Measurements from ENCODE around the gene TMEM267. TPM values are rescaled to one million over a fixed set of nuclear protein-coding genes. Genes with fewer than 3 reads are reported as not detected.

The TMEM267 gene
- total and polyA plus RNA-seq, 2 of the 4 experiments (the other 2 are of a cell fraction): 9.2 to 12.0 TPM

GRCh38 chr5:43482490-43483297, 971 bp downstream of the TMEM267 start:
- ChIA-PET POLR2A (ENCODE audit: unreplicated experiment) (no interaction called here), CTCF (interaction anchor here (2.8 kb wide), 1 partner anchor 93 kb away, joined by 15 read pairs; no protein-coding TSS in a partner anchor)
- Histone ChIP-seq H3K9me1 (ENCODE audit: insufficient read depth, low read length) (no peaks in the 10 kb centered on the region), H3K79me1 (ENCODE audit: low read depth in 1 of 2, low read length in 2 of 2) (peaks cover 8 to 16% of the 10 kb centered on the region in 2 experiments), H4K20me1 (ENCODE audit: insufficient read depth, low read length) (no peaks in the 10 kb centered on the region), H3K23ac (ENCODE audit: low read depth, low read length) (peak overlapping the region; percentile 11), H2AK9ac (replicated peaks; ENCODE audit: low read depth, low read length, poor library complexity) (no peak overlapping the region), H4K5ac (ENCODE audit: low read depth, low read length) (no peak overlapping the region), H3K14ac (replicated peaks; ENCODE audit: low read depth, low read length) (peak overlapping the region; percentile 60), H3K4me1 (ENCODE audit: control insufficient read depth, insufficient read depth, low read length) (peaks cover 2% of the 10 kb centered on the region; the same call in 1 of the 2 replicates), H3K27ac (ENCODE audit: insufficient read depth, low read length) (peak overlapping the region; percentile 82), H3K56ac (ENCODE audit: extremely low read depth, insufficient read depth, low read length) (peak overlapping the region; percentile 95), H2BK5ac (ENCODE audit: low read depth, low read length, poor library complexity, severe bottlenecking) (peak overlapping the region; percentile 52), H3K4ac (ENCODE audit: low read depth, low read length) (peak overlapping the region; percentile 77), H2AFZ (replicated peaks; ENCODE audit: low read length, poor library complexity) (no peak overlapping the region), H2AK5ac (ENCODE audit: low read depth, low read length) (peak overlapping the region; percentile 28; the same call in 1 of the 2 replicates), H2BK15ac (ENCODE audit: low read depth, low read length) (no peak overlapping the region), H4K8ac (ENCODE audit: low read depth in 2 of 2, low read length in 2 of 2) (peak overlapping the region; percentile 25 to 92), H3K36me3 (ENCODE audit: control insufficient read depth, insufficient read depth, low read length) (no peaks in the 10 kb centered on the region), H3K9ac (ENCODE audit: low read depth, low read length) (peak overlapping the region; percentile 60), H3K18ac (ENCODE audit: low read depth, low read length) (peak overlapping the region; percentile 8; the same call in 1 of the 2 replicates), H3K4me3 (ENCODE audit: insufficient read depth, low read depth, low read length) (peak overlapping the region; percentile 62), H2BK20ac (ENCODE audit: low read depth, low read length) (no peak overlapping the region), H4K91ac (ENCODE audit: insufficient read depth, low read depth, low read length) (peak overlapping the region; percentile 64), H3K4me2 (ENCODE audit: low read depth, low read length) (peak overlapping the region; percentile 17), H2BK120ac (ENCODE audit: low read depth, low read length) (peak overlapping the region; percentile 5; the same call in 1 of the 2 replicates), H3K9me3 (ENCODE audit: control insufficient read depth, insufficient read depth, low read length) (no peaks in the 10 kb centered on the region), H3K27me3 (ENCODE audit: control insufficient read depth, insufficient read depth, low read length) (no peaks in the 10 kb centered on the region)
- WGBS, 2 experiments (ENCODE audit: extremely low coverage in 2 of 2, insufficient read length in 1 of 2): no CpG with 5 or more reads among the region's 6 CpGs
- peak; percentile 28 for DNase-seq
- dilution Hi-C loops (cut with HindIII; ENCODE audit: low sequenced_read_pairs, unreplicated experiment) (no loop called here), in situ Hi-C loops (cut with MboI; ENCODE audit: low sequenced_read_pairs) (loop anchor here (25.0 kb wide), 1 partner anchor 570 kb away; no protein-coding TSS in a partner anchor), intact Hi-C loops (cut with micrococcal nuclease) (loop anchor here (5.0 to 10.0 kb wide), 4 partner anchors 170 to 468 kb away; partner anchors contain the start of gene HMGCS1)
- TF ChIP-seq MAFK (IDR thresholded peaks at IDR 0.05; ENCODE audit: low read depth, low read length) (no peak), MXI1 (IDR thresholded peaks at IDR 0.05; ENCODE audit: borderline replicate concordance, low read depth, low read length) (no peak)
- BruUV-seq (replicated peaks): no TSS peak
- ATAC-seq (ENCODE audit: low read depth): no peak

All from IMR-90 (cell line).